Chondrocyte (in vitro differentiated cells): Measurements from ENCODE around the gene PRKCB. TPM values are rescaled to one million over a fixed set of nuclear protein-coding genes. Genes with fewer than 3 reads are reported as not detected.
A peak's percentile ranks its signal among the peaks of the same experiment; 100 is the strongest.

Experiments
- DNase-seq: peaks from one replicate; pipeline ENCODE4 v3.0.0; 2021; ENCODE audit warnings: mixed read lengths, low spot score
- H3K27ac Mint-ChIP-seq: one replicate; pipeline ENCODE4 v1.8.0; 2021; ENCODE audit warnings: mild to moderate bottlenecking, moderate library complexity, mixed read lengths; ENCODE audit not compliant: unreplicated experiment
- H3K27me3 Mint-ChIP-seq: 2 replicates; pipeline ENCODE4 v1.8.0; 2021; ENCODE audit warnings: low read depth, mixed read lengths
- H3K36me3 Mint-ChIP-seq: 2 replicates; pipeline ENCODE4 v1.8.0; 2021; ENCODE audit warnings: low read depth, mixed read lengths
- H3K4me1 Mint-ChIP-seq: 2 replicates; pipeline ENCODE4 v1.8.0; 2021; ENCODE audit warnings: low read depth, mild to moderate bottlenecking, mixed read lengths
- H3K4me3 Mint-ChIP-seq: one replicate; pipeline ENCODE4 v1.8.0; 2021; ENCODE audit warnings: mild to moderate bottlenecking, moderate library complexity, mixed read lengths; ENCODE audit not compliant: unreplicated experiment
- H3K9me3 Mint-ChIP-seq: 2 replicates; pipeline ENCODE4 v1.8.0; 2021; ENCODE audit warnings: low read depth, mixed read lengths
- CTCF ChIP-seq: fragments of 200-600 bp; sonication (generic); IDR thresholded peaks from 2 replicates; pipeline ENCODE4 v1.5.0; 2021; ENCODE audit warnings: antibody characterized with exemption, mild to moderate bottlenecking, moderate library complexity
- total RNA-seq: library from RNA; stranded (reverse); gene quantifications from 3 replicates; pipeline ENCODE4 v1.2.1, GENCODE V29; 2021

PRKCB gene
- total RNA-seq, 1 donor from 2014 or later = not detected

- Mint-ChIP-seq H3K27me3 (peaks cover 28% of the 10 kb centered on the region), H3K36me3 (no peaks in the 10 kb centered on the region), H3K9me3 (peaks cover 6% of the 10 kb centered on the region)
These were observed 201.6 kb downstream of the PRKCB start for GRCh38 chr16:24037335-24037734.

GRCh38 chr16:24041834-24042631, 206.2 kb downstream of the PRKCB start:
- H3K27ac Mint-ChIP-seq = no peak overlapping the region
- no peak for DNase-seq
- H3K36me3 Mint-ChIP-seq = no peaks in the 10 kb centered on the region
- H3K4me1 Mint-ChIP-seq = no peaks in the 10 kb centered on the region
- no peak overlapping the region for H3K4me3 Mint-ChIP-seq
- no peaks in the 10 kb centered on the region for H3K9me3 Mint-ChIP-seq
- H3K27me3 Mint-ChIP-seq = peaks cover 29% of the 10 kb centered on the region
- TF ChIP-seq CTCF = peak; percentile 81

More at GRCh38 chr16:24037335-24037734, 201.6 kb downstream of the PRKCB start:
- TF ChIP-seq CTCF = no peak
- no peak for DNase-seq
- H3K27ac Mint-ChIP-seq = no peak overlapping the region
- no peaks in the 10 kb centered on the region for H3K4me1 Mint-ChIP-seq
- H3K4me3 Mint-ChIP-seq = no peak overlapping the region

- no peaks in the 10 kb centered on the region for H3K9me3 Mint-ChIP-seq
- H3K27me3 Mint-ChIP-seq = peaks cover 20% of the 10 kb centered on the region
- H3K36me3 Mint-ChIP-seq = no peaks in the 10 kb centered on the region
- no peak overlapping the region for H3K4me3 Mint-ChIP-seq
- H3K27ac Mint-ChIP-seq = no peak overlapping the region
- no peak for TF ChIP-seq CTCF
- no peak for DNase-seq
- no peaks in the 10 kb centered on the region for H3K4me1 Mint-ChIP-seq
These were observed 208.7 kb downstream of the PRKCB start for GRCh38 chr16:24044467-24044866.

GRCh38 chr16:24045641-24046040, 209.9 kb downstream of the PRKCB start:
- Mint-ChIP-seq H3K36me3 (no peaks in the 10 kb centered on the region), H3K27ac (no peak overlapping the region), H3K9me3 (no peaks in the 10 kb centered on the region), H3K4me3 (no peak overlapping the region), H3K4me1 (no peaks in the 10 kb centered on the region), H3K27me3 (peaks cover 14% of the 10 kb centered on the region)
- DNase-seq = no peak
- peak; percentile 50 for TF ChIP-seq CTCF

GRCh38 chr16:24046442-24046841, 210.7 kb downstream of the PRKCB start:
- no peaks in the 10 kb centered on the region for H3K36me3 Mint-ChIP-seq
- no peak for TF ChIP-seq CTCF
- H3K4me3 Mint-ChIP-seq = no peak overlapping the region
- H3K27me3 Mint-ChIP-seq = peaks cover 17% of the 10 kb centered on the region
- no peaks in the 10 kb centered on the region for H3K4me1 Mint-ChIP-seq
- no peaks in the 10 kb centered on the region for H3K9me3 Mint-ChIP-seq
- no peak overlapping the region for H3K27ac Mint-ChIP-seq
- DNase-seq = no peak
